GM18907 (cell line): ENCODE results near the gene SMIM5.
"Not testable (repeated sequence)": the region's sequence is repeated elsewhere in the genome, so short reads cannot be mapped to it uniquely, and the experiment has no call there.

ENCODE experiments used
- ATAC-seq: cut with Tn5 transposase; IDR thresholded peaks from one replicate; pipeline ENCODE4 v1.9.1; 2021; ENCODE audit warnings: mild to moderate bottlenecking, moderate library complexity; ENCODE audit not compliant: unreplicated experiment

The SMIM5 gene, protein sequence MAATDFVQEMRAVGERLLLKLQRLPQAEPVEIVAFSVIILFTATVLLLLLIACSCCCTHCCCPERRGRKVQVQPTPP

DNA sequence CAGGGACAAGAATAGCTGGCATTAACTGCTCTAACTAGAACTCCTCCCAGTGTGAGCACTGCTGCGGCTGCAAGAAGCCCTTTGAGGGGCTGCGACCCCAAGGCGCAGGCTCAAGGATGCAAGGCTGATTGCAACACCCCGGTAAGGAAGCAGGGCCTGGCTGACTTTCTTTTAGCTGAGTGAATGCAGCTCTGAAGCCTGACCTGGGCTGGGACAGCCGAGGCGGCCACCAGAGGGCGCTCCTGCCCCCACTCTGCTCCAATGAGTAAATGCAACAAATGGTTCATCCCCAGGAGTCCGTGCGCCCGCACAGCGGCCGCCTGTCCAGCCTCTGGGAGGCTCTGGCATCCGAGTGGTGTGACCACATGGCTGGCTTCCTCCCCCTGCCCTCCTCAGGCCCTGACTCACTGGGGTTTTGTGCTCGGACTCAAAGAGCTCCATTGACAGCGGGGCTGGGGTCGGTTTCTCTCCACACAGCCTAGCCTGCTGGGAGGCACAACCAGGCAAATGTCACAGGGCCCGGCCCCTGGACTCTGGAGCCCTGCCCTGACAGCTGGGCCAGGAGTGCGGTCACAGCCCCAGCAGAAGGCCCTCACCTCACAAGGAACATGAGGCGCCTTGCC, at the start of gene SMIM5:
Gene SMIM5, plus strand, starts transcription at position 572 of the 623 bp plus-strand sequence. CDS start 6,768 bp downstream, outside the sequence.
- ATAC-seq, result no peak

DNA sequence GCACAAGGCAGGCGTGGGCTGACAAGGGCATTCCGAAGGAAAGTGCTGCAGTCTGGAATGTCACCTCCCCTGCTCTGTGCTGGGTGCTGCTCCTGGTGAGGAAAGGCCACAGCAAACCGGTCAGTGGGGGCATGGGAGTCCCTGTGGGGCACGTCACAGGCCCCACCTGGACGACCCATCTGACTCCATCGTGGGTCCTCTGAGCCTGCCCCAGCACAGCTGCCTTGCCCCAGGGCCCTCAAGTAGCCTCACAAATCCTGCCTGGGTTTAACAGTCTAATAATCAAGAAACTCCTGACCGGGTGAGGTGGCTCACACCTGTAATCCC, 48.4 kb upstream of the SMIM5 start:
- no peak for ATAC-seq

DNA sequence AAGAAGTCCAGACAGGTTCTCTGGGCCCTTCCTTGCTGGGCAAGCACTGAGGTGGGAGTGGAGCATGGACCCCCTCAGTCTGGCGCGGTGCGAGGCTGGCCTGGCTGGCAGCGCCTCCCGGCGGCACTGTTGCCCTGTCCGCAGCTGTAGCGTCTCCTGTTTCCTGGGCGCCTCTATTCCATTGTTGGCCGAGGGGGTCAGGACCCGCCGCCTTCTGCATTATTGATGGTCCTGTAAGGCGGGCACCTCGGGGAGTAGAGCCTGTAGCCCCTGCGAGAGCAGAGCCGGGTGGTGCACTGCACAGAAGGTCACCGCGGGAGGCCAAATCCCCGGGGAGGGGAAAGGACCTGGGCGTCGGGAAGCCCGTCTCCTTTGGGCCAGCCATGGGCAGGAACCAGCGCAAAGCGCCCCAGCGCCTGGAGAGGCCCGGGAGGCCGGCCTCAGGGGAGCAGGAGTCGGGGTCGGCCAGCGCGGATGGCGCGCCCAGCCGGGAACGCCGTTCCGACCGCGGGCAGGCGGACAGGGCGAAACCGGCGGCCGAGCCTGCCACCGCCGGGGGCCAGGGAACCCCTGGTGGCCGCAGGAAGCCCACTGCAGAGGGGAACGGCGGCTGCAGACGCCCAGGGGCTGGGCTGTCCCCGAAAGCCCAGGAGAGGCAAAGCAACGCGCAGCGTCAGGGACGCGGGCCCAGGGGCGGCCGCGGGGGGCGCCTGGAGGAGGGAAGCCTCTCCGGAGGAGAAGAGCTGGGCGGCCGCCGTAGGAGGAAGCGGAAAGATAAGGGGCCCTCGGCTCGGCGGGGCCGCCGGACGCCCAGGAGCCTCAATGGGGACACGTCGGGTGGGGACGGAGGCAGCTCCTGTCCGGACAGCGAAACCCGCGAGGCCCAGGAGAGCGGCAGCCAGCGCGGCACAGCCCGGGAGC, 45.3 kb upstream of the SMIM5 start, which contains the start of gene MYO15B:
Gene MYO15B, plus strand, starts transcription at position 126 of the 921 bp plus-strand sequence. Its CDS starts 258 bp downstream, at position 384.
- peak; percentile 7 for ATAC-seq

DNA sequence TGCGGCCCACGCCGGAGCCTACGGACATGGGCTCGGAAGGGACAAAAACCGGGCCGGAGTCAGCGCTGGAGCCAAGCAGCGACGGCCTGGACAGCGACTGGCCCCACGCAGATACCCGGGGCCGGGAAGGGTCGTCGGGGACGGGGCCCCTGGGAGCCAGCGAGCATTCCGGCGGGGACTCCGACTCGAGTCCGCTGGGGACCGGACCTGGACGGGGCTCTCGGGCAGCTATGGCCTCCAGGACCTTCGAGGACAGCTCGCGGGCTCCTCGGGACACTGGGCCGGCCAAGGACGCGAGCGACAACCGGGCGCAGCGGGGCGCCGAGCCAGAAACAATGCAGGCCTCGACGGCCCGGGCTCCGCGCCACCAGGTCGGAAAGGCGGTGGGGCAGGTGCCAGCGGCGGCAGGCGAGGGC, 44.6 kb upstream of the SMIM5 start:
- peak; percentile 23 for ATAC-seq

DNA sequence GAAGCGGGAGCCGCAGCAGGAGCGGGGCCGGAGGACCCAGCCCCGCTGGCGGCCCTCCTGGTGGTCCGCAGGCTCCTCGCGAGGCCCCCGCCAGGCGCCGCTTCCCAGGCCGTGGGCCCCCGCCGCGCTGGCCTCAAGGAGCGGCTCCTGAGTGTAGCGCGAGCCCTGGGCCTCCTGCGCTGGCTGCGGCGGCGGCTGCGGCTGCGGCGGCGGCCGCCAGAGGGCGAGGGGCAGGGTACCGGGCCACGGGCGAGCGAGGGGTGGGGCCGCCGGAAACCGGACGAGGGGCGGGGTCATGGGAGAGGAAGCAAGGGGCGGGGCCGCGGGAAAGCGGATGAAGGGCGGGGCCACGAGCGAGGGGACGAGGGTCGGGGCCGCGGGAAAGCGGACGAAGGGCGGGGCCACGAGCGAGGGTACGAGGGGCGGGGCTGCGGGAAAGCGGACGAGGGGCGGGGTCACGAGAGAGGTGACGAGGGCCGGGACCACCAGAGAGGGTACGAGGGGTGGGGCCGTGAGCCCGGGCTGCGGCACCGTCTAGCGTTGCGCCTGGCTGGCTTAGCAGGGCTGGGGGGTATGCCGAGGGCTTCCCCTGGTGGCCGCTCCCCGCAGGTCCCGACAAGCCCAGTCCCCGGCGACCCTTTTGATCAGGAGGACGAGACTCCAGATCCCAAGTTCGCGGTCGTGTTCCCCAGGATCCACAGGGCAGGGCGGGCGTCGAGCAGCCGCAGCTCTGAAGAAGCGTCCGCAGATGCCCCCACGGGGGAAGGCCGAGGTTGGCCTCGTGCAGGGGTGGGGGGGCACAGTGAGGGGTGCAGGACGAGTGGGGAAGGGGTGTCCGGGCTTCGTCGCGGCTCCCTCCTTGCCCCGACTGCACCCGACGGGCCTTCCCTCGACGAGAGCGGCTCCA, 44.0 kb upstream of the SMIM5 start:
- ATAC-seq, result peak; percentile 61

DNA sequence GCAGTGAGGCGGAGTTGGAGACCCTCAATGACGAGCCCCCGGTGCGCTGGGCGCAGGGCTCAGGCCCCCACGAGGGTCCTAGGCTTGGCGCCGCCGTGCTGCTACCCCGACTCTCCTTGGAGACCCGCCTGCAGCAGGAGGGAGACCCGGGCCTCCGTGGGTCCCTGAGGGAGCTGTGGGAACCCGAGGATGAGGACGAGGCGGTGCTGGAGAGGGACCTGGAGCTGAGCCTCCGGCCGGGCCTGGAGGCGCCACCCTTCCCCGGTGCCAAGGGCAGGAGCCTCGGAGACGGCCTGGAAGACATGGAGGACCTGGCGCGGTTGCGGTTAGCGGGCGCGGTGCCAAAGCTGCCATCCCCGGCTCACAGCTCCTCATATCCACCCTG, 43.3 kb upstream of the SMIM5 start:
- no peak for ATAC-seq

DNA sequence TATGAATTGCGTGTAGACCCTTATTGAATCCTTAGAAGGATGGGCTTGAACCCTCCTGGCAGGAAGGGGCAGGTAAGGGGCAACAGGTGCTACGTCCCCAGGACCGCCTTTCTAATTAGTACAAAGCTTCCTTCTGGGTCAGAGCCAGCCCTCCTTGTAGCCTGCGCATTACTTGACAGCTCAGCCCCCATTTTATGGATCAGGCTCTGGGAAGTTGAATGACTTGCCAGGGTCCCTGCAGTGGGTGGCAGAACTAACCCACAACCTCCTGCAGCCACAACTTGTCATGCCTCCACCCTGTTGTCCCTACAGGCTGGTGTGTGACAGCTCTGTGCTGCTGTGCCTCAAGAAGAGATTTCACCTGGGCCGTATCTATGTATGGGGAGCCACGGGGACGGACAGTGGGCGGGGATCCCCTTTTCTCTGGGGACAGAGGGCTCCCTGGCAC, 42.9 kb upstream of the SMIM5 start:
- ATAC-seq, result no peak

DNA sequence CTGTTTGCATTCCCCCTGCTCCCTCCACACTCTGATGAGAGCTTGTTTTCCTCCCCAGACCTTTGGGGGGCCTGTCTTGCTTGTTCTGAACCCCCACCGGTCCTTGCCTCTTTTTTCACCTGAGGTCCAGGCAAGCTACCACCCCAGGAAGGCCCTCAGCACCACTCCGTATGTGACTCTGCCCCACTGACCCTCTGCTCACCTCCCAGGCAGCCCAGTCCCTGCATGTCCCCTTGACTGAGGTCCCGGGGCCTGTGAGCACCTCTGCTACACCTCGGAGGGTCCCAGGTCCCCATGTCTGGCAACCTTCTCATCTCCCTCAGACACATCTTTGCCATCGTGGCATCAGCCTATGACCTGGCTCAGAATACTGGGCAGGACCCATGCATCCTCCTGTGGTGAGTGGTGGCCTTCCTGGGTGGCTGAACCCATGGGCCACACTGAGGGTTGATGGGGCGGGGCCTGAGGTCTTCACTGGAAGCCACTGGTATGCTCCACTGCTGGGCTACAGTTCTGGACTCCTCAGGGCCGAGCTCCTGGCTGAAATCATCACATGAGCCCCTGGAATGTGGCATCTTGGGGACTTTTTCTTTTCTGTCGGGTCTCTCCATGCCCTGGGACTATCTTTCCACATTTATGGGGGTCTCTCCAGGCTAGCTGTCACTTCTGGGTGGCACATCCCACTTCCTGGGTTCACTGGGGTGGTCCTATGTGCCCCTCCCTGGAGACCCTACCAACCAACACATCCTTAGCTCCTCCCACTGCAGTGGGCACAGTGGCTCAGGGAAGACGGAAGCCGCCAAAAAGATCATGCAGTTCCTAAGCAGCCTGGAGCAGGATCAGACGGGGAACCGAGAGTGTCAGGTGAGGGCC, 42.1 kb upstream of the SMIM5 start:
- no peak for ATAC-seq

DNA sequence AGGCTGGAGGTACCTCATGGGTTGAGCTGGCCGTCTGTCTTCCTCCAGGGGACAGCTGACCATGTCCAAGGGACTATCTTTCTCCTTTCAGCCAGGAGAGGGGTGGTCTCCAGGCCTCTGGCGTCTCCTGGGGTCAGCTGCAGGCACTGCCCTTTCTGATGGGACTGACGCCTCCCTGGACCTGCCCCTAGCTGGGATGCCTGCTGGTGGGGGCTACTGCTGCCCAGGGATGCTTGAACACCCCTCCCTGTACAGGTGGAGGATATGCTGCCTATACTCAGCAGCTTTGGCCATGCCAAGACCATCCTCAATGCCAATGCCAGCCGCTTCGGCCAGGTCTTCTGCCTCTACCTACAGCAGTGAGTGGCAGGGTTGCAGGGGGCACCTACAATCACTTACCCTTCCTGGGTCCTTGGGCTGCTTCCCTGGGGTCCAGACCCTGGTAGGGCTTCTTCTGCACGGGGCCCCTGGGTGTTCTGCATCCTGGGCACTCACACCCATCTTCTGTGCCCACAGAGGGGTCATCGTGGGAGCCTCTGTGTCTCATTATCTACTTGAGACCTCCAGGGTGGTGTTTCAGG, 41.4 kb upstream of the SMIM5 start:
- no peak for ATAC-seq

DNA sequence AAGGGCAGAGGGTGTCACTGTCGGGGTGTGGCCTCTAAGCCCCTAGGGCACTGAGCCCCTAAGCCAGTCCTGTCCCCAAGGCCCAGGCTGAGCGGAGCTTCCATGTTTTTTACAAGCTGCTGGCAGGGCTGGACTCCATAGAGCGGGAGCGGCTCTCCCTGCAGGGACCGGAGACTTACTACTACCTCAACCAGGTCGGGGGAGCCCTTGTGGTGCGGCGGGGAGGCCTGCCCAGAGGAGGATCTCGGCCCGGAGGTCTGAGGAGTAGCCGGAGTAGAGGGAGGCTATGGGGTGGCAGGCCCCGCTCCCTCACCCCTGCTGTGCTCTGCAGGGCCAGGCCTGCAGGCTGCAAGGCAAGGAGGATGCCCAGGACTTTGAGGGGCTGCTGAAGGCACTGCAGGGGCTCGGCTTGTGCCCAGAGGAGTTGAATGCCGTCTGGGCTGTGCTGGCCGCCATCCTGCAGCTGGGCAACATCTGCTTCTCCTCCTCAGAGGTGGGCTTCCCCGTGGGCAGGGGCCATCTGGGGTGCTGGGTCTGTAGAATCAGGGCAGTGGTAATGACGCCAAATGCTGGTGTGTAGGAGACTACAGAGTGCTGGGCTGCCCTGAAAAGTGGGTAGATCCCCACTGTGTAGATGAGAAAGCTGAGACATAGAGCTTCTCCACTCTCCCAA, 40.8 kb upstream of the SMIM5 start:
- ATAC-seq, result no peak

DNA sequence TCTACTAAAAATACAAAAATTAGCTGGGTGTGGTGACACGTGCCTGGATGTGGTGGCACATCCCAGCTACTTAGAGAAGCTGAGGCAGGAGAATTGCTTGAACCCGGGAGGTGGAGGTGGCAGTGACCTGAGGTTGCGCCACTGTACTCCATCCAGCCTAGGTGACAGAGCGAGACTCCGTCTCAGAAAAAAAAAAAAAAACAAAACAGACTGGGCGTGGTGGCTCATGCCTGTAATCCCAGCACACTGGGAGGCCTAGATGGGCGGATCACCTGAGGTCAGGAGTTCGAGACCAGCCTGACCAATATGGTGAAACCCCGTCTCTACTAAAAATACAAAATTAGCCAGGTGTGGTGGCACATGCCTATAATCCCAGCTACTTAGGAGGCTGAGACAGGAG, 39.8 kb upstream of the SMIM5 start:
- ATAC-seq, result not testable (repeated sequence)

DNA sequence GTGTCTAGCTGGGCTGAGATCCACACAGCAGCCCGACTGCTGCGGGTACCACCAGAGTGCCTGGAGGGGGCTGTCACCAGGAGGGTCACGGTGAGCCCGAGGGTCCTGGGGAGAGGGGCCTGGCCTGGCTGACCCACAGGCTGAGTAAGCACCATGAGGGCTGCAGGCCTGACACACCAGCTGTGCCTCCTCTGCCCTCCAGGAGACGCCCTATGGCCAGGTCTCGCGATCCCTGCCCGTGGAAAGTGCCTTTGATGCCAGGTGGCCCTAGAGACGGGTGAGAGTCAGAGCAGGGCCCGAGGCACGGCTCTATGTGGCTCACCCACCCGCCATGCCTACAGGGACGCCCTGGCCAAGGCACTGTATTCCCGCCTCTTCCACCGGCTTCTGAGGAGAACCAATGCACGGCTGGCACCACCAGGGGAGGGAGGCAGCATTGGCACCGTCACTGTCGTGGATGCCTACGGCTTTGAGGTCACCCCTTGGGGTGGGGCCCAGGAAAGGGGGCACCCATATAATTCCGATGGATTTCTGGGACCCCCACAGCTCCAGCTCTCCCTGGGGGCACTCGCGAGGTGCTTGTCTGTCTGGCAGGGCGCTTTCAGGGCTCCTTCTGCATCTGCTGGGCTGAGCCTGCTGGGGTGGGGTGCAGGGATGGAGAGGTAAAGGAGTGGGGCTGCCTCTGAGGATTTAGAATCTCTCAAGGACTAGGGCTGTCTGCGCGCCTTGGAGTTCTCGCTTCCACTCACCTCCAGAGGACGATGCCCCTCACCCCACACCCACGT, 38.5 kb upstream of the SMIM5 start:
- no peak for ATAC-seq

DNA sequence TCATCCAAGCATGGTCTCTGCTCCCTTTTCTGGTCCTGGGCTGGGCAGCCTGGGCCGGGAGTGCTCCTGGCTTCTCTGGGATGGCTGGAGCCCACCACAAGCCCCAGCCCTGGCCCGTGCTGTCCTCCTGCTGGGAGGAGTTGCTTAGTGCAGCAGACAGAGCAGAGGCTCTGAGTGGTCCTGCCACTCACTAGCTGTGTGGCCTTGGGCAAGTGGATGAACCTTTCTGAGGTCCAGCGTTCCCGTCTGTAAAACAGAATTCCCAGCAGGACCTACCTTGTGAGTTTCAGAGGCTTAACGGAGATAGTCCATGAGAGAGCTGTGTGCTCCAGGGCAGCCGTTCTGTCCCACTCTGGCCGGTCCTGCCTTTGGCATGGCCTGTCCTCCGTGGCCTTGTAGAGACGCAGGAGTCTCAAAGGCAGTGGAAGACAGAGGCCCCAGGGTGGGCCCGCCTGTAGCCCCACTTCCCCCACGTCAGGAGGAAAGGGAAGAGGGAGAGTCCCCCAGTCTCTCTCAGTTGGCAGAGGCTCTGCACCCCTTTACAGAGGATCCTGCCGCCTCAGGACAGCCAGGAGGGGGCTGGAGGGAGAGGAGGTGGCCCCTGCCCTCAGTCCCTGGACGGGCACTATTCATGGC, 37.8 kb upstream of the SMIM5 start:
- ATAC-seq, result no peak

DNA sequence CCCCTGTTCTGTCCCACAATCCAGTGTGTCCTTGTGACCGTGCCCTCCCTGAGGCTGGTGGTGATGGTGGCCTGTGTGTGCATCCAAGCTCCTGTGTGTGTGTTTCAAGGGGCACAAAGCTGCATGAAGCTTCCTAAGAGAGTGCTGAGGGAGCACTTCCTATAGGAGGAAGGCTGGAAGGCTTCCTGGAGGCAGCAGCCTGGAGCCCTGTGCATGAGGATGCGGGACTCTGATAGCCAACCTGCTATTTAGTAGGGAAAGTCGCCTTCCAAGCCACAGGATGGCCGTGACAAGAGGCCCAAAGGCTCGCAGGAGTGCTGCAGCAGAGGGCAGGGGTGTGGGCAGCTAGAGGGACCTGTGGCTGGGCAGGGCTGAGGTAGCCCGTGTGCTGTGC, 37.3 kb upstream of the SMIM5 start:
- ATAC-seq, result no peak

DNA sequence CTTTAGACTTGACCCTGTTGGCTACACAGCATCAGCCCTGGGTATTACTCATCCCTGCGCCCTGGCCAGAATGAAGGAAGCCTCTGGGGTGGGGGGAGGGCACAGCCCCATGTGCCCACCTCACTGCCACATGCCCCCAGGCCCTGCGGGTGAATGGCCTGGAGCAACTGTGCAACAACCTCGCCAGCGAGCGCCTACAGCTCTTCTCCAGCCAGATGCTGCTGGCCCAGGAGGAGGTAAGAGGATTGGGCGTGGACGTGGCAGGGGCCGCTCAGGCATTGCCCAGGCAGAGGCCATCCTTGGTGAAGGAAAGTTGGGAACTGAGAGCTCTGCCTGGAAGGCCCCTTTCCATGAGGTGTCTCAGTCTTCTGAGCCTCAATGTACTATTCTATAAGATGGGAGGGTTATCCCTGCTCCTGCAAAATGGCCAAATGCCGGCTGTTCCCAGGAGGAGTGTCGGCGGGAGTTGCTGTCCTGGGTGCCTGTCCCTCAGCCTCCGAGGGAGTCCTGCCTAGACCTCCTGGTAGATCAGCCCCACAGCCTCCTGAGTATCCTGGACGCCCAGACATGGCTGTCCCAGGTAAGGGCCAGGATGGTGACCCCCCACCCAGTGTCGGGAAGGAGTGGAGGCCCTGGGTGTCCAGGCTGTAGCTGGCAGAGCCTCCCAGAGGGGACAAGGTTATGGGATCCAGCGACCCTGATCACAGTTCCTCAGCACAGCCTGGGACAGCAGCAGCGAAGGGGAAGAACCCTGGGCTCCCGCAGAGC, 36.7 kb upstream of the SMIM5 start:
- no peak for ATAC-seq

DNA sequence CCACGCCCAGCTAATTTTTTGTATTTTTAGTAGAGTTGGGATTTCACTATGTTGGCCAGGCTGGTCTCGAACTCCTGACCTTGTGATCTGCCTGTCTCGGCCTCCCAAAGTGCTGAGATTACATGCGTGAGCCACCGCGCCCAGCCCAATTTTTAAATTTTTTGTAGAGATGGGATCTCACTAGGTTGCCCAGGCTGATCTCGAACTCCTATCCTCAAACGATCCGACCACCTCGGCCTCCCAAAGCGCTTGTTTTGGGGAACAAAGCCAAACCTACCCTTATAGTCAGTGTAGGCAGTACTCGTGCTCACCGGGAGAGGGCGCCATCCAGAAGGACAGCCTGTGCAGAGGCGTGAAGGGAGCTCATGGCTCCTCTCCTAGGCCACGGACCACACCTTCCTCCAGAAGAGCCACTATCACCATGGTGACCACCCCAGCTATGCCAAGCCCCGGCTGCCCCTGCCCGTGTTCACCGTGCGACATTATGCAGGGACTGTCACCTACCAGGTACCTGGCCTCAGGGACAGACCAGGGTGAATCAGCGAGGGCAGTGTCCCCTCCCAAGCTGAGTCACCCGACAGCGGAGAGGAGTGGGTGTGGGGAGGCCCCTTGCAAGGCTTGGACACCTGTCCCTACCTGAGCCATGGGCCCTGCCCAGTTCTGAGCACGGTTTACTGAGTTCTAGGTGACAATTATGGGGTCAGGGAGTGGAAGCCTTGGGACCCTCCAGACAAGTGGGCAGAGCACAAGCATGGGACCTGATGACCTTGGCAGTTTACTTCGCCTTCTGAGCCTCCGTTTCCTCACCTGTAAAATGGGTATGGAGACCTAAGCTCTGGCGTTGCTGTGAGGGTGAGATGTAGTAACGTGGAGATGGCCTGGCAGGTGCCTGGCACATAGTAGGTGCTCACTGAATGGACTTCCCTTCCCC, 31.9 kb upstream of the SMIM5 start:
- ATAC-seq, result no peak
